ENCODE data around the gene SLFN14. TPM values are rescaled to one million over a fixed set of nuclear protein-coding genes. Genes with fewer than 3 reads are reported as not detected.
"Not testable (repeated sequence)": the region's sequence is repeated elsewhere in the genome, so short reads cannot be mapped to it uniquely, and the experiment has no call there.

Gene SLFN14
- total RNA-seq, 1 donor from 2014 or later: 0.59 TPM

- no peak for DNase-seq
- no peaks in the 10 kb centered on the region for H3K9me3 ChIP-seq
- intact Hi-C loops (cut with DNase I): no loop called here
- TF ChIP-seq, protein P1, sequence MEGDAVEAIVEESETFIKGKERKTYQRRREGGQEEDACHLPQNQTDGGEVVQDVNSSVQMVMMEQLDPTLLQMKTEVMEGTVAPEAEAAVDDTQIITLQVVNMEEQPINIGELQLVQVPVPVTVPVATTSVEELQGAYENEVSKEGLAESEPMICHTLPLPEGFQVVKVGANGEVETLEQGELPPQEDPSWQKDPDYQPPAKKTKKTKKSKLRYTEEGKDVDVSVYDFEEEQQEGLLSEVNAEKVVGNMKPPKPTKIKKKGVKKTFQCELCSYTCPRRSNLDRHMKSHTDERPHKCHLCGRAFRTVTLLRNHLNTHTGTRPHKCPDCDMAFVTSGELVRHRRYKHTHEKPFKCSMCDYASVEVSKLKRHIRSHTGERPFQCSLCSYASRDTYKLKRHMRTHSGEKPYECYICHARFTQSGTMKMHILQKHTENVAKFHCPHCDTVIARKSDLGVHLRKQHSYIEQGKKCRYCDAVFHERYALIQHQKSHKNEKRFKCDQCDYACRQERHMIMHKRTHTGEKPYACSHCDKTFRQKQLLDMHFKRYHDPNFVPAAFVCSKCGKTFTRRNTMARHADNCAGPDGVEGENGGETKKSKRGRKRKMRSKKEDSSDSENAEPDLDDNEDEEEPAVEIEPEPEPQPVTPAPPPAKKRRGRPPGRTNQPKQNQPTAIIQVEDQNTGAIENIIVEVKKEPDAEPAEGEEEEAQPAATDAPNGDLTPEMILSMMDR (IDR thresholded peaks at IDR 0.05): no peak
- no peak overlapping the region for H3K27ac ChIP-seq
- ATAC-seq: no peak
- no peaks in the 10 kb centered on the region for H3K27me3 ChIP-seq (ENCODE audit: low read depth)
- H3K36me3 ChIP-seq: peaks cover 36% of the 10 kb centered on the region
- H3K4me3 ChIP-seq: no peak overlapping the region
- peaks cover 34% of the 10 kb centered on the region for H3K4me1 ChIP-seq
These were observed 15.1 kb upstream of the SLFN14 start for GRCh38 chr17:35575759-35576158.

GRCh38 chr17:35569405-35569804 is 8.8 kb upstream of the SLFN14 start:
- no peak for DNase-seq
- Histone ChIP-seq H3K27me3 (ENCODE audit: low read depth) (no peaks in the 10 kb centered on the region), H3K27ac (no peak overlapping the region), H3K4me3 (peak overlapping the region; percentile 84), H3K36me3 (peaks cover 12% of the 10 kb centered on the region), H3K4me1 (peaks cover 40% of the 10 kb centered on the region), H3K9me3 (no peaks in the 10 kb centered on the region)
- ATAC-seq: no peak
- intact Hi-C loops (cut with DNase I): no loop called here
- TF ChIP-seq, protein P1 (IDR thresholded peaks at IDR 0.05): no peak

DNA sequence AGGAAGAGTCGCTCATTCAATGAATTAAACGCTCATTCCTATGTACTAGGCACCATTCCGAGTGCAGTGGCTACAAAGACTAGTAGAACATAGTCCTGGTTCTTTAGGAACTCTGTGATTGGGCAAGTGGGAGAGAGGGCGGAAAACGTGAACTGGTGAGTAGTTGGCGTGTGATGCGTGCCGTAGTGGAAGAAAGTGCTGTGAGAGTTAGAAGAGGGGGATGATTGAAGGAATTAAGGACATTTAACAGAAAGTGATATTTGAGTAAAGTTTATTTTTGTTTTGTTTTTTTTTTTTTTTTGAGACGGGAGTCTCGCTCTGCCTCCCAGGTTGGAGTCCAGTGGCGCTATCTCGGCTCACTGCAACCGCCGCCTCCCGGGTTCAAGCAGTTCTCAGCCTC is 7.9 kb upstream of the SLFN14 start:
- Histone ChIP-seq H3K27ac (peak overlapping the region; percentile 89), H3K4me1 (peaks cover 40% of the 10 kb centered on the region), H3K9me3 (no peaks in the 10 kb centered on the region), H3K36me3 (peaks cover 4% of the 10 kb centered on the region), H3K27me3 (ENCODE audit: low read depth) (no peaks in the 10 kb centered on the region), H3K4me3 (peak overlapping the region; percentile 84)
- intact Hi-C loops (cut with DNase I): no loop called here
- TF ChIP-seq, protein P1 (IDR thresholded peaks at IDR 0.05): no peak
- ATAC-seq (peak; percentile 60 to 66), DNase-seq (no peak)

DNA sequence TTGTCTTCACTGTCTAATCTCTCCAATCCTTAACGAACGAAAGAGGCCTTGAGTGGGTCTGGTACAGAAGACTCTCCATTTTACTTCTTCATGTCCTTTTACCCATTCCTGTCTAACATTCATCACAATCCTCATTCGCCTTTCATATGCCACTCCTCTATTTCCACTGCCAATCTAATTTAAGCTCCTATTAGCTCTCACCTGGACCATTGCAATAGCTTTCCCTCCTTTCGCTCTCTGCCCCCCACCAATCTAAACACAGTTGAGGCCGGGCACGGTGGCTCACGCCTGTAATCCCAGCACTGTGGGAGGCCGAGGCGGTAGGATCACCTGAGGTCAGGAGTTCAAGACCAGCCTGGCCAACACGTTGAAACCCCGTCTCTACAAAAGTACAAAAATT is 6.3 kb upstream of the SLFN14 start:
- H3K27ac ChIP-seq: no peak overlapping the region
- intact Hi-C loops (cut with DNase I): no loop called here
- peak overlapping the region; percentile 84 for H3K4me3 ChIP-seq

GRCh38 chr17:35563181-35563580 is 2.6 kb upstream of the SLFN14 start:
- ATAC-seq; intact Hi-C loops (cut with DNase I): not testable (repeated sequence)

More for the DNA sequence above, 6.3 kb upstream of the SLFN14 start:
- H3K4me1 ChIP-seq: peaks cover 40% of the 10 kb centered on the region
- H3K9me3 ChIP-seq: no peaks in the 10 kb centered on the region
- TF ChIP-seq, protein P1 (IDR thresholded peaks at IDR 0.05): no peak
- DNase-seq (no peak), ATAC-seq (no peak)
- H3K36me3 ChIP-seq: no peaks in the 10 kb centered on the region
- no peaks in the 10 kb centered on the region for H3K27me3 ChIP-seq (ENCODE audit: low read depth)

DNA sequence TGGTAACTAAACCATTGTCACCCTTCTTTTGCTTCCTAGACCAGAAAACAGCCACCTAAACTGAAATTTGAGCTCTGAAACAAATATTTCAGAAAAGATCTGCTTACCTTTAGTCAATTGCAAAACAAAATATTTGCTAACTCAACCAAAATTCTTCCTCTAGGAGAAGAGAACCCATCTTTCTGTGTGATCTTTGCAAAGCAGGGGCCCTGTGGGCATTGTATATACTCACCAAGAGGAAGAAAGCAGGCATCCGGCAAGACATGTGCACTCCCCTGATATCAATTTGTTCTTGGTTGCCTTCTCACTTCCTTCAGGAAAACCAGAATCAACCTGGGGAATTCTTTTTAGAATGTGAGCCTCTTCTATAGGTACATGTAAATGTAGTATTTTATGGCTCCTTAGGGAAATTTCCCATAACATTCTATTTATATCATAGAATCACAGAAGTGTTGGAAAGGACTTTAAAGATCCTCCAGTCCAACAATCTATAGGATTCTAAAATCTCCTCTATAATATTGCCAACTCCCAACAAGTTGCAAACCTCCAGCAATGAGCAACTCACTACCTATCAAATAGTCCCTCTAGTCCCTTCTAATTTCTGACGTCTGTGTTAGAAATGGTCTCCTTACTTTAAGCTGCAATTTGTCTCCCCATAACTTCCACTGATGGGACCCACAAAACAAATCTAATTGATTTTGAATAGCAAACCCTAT is 966 bp downstream of the SLFN14 start:
- TF ChIP-seq, protein P1 (IDR thresholded peaks at IDR 0.05): no peak
- Histone ChIP-seq H3K27ac (no peak overlapping the region), H3K4me1 (no peaks in the 10 kb centered on the region), H3K4me3 (no peak overlapping the region), H3K27me3 (ENCODE audit: low read depth) (peaks cover 6% of the 10 kb centered on the region), H3K36me3 (no peaks in the 10 kb centered on the region), H3K9me3 (no peaks in the 10 kb centered on the region)
- ATAC-seq (no peak), DNase-seq (no peak)
- intact Hi-C loops (cut with DNase I): no loop called here

More at GRCh38 chr17:35563181-35563580, 2.6 kb upstream of the SLFN14 start:
- H3K4me1 ChIP-seq; H3K27me3 ChIP-seq (ENCODE audit: low read depth); H3K27ac ChIP-seq; H3K4me3 ChIP-seq; H3K9me3 ChIP-seq; H3K36me3 ChIP-seq; DNase-seq: not testable (repeated sequence)
